ENCODE results near the gene BIRC7. TPM values are rescaled to one million over a fixed set of nuclear protein-coding genes. Genes with fewer than 3 reads are reported as not detected.

The BIRC7 gene
- total and polyA plus RNA-seq, 10 donors, result 0.40 to 2.9 (median 1.2) TPM; not detected in 2

- H3K4me1 ChIP-seq, result peaks cover 0 to 3% (median 0%) of the 10 kb centered on the region in 6 donors
- H3K27ac ChIP-seq, result no peak overlapping the region
- TF ChIP-seq CTCF (IDR thresholded peaks at IDR 0.05 in 8 of 11, conservative IDR thresholded peaks at IDR 0.05 in 3 of 11), result no peak
- no peak for TF ChIP-seq POLR2A (IDR thresholded peaks at IDR 0.05)
- no peak for TF ChIP-seq POLR2AphosphoS5 (IDR thresholded peaks at IDR 0.05)
- no peaks in the 10 kb centered on the region for H3K36me3 ChIP-seq
- no peaks in the 10 kb centered on the region for H3K9me3 ChIP-seq
- 81 to 93% (median 85%) methylated on average over 7 to 10 of the region's 10 CpGs for WGBS, 5 donors
- H3K4me3 ChIP-seq, result no peak overlapping the region
- no peak for DNase-seq
- peaks cover 0 to 91% (median 31%) of the 10 kb centered on the region in 7 donors for H3K27me3 ChIP-seq (replicated peaks in 1 of 7)
- intact Hi-C loops (cut with DNase I; ENCODE audit: low total_unique reads), result no loop called here
Measured at GRCh38 chr20:63264000-63264399, 28.3 kb downstream of the BIRC7 start.

DNA sequence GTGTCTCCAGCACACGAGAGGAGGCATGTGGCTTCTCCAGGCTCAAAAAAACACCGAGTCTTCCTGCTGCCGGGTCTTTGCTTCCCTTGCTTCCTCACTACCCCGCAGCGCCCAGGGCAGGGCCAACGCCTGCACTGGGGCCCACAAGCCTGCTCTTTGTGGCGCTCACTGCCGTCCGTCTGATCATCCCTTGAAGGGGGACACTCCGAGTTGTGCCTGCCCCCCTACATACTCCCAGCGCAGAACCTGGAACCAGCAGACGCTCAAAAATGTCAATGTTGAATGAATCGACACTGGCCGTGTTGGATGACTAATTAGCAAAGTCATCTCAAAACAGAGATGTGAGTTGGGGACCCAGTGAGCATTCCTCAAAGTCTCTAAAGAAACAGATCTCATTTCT, 28.8 kb downstream of the BIRC7 start:
- peaks cover 0 to 3% (median 0%) of the 10 kb centered on the region in 6 donors for H3K4me1 ChIP-seq
- no peak for TF ChIP-seq POLR2AphosphoS5 (IDR thresholded peaks at IDR 0.05)
- TF ChIP-seq POLR2A (IDR thresholded peaks at IDR 0.05), result no peak
- TF ChIP-seq CTCF (IDR thresholded peaks at IDR 0.05 in 8 of 11, conservative IDR thresholded peaks at IDR 0.05 in 3 of 11), result no peak
- intact Hi-C loops (cut with DNase I; ENCODE audit: low total_unique reads), result no loop called here
- 57 to 68% (median 59%) methylated on average over 13 to 14 of the region's 14 CpGs for WGBS, 5 donors
- no peaks in the 10 kb centered on the region for H3K9me3 ChIP-seq
- peaks cover 0 to 85% (median 29%) of the 10 kb centered on the region in 7 donors for H3K27me3 ChIP-seq (replicated peaks in 1 of 7)
- no peak overlapping the region for H3K4me3 ChIP-seq
- DNase-seq, result no peak
- H3K27ac ChIP-seq, result no peak overlapping the region
- H3K36me3 ChIP-seq, result no peaks in the 10 kb centered on the region

DNA sequence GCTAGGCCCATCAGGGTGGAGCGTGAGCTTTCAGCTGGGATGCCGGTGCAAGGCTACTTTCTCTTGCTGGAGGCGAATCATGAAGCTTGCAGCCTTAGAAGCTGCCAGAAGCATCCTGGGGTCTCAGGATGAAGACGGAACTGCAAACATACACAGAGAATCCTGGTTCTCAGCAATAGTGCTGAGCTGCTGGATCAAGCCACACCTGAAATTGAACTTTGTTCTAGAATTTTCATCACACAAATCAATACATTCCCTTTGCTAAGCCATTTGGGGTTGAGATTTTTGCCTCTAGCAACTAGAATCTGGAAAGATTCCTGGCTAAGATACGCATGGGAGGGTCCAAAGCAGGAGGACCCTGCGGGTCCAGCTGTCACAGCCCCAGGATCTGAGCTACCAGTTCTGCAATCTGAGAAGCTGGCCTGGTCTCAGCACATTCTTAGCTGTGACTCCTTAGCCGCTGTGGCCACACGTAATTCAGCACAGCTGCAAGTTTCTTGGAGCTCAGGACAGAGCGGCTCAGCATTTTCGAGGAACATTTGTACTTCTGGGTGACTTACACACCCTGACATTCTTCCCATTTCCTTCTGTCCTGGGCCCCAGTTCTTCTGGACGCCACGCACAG, 30.3 kb downstream of the BIRC7 start:
- DNase-seq, result no peak
- intact Hi-C loops (cut with DNase I; ENCODE audit: low total_unique reads), result no loop called here
- peaks cover 0 to 3% (median 0%) of the 10 kb centered on the region in 6 donors for H3K4me1 ChIP-seq
- H3K9me3 ChIP-seq, result no peaks in the 10 kb centered on the region
- H3K4me3 ChIP-seq, result no peak overlapping the region
- TF ChIP-seq CTCF (IDR thresholded peaks at IDR 0.05 in 8 of 11, conservative IDR thresholded peaks at IDR 0.05 in 3 of 11) (no peak), POLR2A (IDR thresholded peaks at IDR 0.05) (no peak), POLR2AphosphoS5 (IDR thresholded peaks at IDR 0.05) (no peak)
- no peak overlapping the region for H3K27ac ChIP-seq
- peaks cover 0 to 71% (median 14%) of the 10 kb centered on the region in 7 donors for H3K27me3 ChIP-seq (replicated peaks in 1 of 7)
- no peaks in the 10 kb centered on the region for H3K36me3 ChIP-seq
- 72 to 82% (median 76%) methylated on average over 12 of the region's 12 CpGs for WGBS, 5 donors

DNA sequence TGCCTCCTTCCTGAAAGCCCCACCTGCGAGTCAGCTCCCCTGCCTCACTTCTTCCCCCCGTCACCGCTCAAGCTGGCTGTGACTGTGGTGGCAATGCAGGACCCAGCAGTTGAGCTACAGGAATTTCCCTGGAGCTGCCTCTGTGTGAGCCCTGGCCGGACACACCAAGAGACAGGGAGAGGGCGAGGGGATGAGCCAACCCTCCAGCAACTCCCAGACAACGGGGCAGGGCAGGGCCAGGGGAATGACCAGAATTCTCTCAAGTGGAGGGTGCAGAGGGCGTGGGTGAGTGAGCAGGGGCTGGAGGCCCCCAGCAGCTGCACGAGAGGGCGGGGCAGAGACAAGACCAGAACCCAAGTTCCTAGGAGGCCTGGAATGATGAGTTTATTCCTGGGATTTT, 32.0 kb downstream of the BIRC7 start:
- Histone ChIP-seq H3K36me3 (no peaks in the 10 kb centered on the region), H3K27ac (no peak overlapping the region), H3K4me3 (no peak overlapping the region), H3K4me1 (peaks cover 0 to 9% (median 8%) of the 10 kb centered on the region in 6 donors), H3K9me3 (no peaks in the 10 kb centered on the region), H3K27me3 (replicated peaks in 1 of 7) (peaks cover 0 to 54% (median 5%) of the 10 kb centered on the region in 7 donors)
- intact Hi-C loops (cut with DNase I; ENCODE audit: low total_unique reads), result no loop called here
- WGBS, 5 donors, result 46 to 63% (median 58%) methylated on average over 9 of the region's 9 CpGs
- no peak for DNase-seq
- TF ChIP-seq POLR2AphosphoS5 (IDR thresholded peaks at IDR 0.05) (no peak), CTCF (IDR thresholded peaks at IDR 0.05 in 8 of 11, conservative IDR thresholded peaks at IDR 0.05 in 3 of 11) (no peak), POLR2A (IDR thresholded peaks at IDR 0.05) (no peak)
